Measurements from ENCODE around the gene CAPN8.

DNA sequence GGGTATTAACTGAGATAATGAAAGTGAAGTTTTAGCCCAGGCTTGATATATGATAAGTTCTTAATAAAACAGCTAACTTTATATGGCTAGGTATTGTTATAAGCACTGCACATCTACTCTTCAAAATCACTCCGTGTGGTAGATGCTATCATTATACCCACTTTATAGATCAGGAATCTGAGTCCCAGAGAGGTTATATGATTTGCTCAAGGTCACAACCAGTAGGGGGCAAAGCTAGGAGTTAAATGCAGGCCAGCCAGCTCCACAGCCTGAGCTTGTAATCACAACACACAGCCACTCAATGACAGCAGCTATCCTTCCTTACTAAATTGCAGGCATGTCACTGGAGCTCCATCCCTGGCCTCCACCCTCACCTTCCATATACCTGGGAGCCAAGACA, 115.8 kb downstream of the CAPN8 start:
- TF ChIP-seq, protein P1, sequence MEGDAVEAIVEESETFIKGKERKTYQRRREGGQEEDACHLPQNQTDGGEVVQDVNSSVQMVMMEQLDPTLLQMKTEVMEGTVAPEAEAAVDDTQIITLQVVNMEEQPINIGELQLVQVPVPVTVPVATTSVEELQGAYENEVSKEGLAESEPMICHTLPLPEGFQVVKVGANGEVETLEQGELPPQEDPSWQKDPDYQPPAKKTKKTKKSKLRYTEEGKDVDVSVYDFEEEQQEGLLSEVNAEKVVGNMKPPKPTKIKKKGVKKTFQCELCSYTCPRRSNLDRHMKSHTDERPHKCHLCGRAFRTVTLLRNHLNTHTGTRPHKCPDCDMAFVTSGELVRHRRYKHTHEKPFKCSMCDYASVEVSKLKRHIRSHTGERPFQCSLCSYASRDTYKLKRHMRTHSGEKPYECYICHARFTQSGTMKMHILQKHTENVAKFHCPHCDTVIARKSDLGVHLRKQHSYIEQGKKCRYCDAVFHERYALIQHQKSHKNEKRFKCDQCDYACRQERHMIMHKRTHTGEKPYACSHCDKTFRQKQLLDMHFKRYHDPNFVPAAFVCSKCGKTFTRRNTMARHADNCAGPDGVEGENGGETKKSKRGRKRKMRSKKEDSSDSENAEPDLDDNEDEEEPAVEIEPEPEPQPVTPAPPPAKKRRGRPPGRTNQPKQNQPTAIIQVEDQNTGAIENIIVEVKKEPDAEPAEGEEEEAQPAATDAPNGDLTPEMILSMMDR (IDR thresholded peaks at IDR 0.05; ENCODE audit: low read depth, low read length, missing input control) = no peak
- TF ChIP-seq, protein P2, sequence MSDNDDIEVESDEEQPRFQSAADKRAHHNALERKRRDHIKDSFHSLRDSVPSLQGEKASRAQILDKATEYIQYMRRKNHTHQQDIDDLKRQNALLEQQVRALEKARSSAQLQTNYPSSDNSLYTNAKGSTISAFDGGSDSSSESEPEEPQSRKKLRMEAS (IDR thresholded peaks at IDR 0.05) = no peak
- TF ChIP-seq JUND (IDR thresholded peaks at IDR 0.05) (no peak), NR2F2 (IDR thresholded peaks at IDR 0.05) (no peak), RXRA (IDR thresholded peaks at IDR 0.05) (no peak), YY1 (IDR thresholded peaks at IDR 0.05) (no peak), GABPA (IDR thresholded peaks at IDR 0.05 in 1 of 2, conservative IDR thresholded peaks at IDR 0.05 in 1 of 2) (no peak), HNF4G (IDR thresholded peaks at IDR 0.05) (no peak)
- TF ChIP-seq, protein P3, sequence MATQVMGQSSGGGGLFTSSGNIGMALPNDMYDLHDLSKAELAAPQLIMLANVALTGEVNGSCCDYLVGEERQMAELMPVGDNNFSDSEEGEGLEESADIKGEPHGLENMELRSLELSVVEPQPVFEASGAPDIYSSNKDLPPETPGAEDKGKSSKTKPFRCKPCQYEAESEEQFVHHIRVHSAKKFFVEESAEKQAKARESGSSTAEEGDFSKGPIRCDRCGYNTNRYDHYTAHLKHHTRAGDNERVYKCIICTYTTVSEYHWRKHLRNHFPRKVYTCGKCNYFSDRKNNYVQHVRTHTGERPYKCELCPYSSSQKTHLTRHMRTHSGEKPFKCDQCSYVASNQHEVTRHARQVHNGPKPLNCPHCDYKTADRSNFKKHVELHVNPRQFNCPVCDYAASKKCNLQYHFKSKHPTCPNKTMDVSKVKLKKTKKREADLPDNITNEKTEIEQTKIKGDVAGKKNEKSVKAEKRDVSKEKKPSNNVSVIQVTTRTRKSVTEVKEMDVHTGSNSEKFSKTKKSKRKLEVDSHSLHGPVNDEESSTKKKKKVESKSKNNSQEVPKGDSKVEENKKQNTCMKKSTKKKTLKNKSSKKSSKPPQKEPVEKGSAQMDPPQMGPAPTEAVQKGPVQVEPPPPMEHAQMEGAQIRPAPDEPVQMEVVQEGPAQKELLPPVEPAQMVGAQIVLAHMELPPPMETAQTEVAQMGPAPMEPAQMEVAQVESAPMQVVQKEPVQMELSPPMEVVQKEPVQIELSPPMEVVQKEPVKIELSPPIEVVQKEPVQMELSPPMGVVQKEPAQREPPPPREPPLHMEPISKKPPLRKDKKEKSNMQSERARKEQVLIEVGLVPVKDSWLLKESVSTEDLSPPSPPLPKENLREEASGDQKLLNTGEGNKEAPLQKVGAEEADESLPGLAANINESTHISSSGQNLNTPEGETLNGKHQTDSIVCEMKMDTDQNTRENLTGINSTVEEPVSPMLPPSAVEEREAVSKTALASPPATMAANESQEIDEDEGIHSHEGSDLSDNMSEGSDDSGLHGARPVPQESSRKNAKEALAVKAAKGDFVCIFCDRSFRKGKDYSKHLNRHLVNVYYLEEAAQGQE (IDR thresholded peaks at IDR 0.05) = no peak
